Right renal pelvis (tissue), 4 donors: ENCODE results near the gene SNX13. TPM values are rescaled to one million over a fixed set of nuclear protein-coding genes. Genes with fewer than 3 reads are reported as not detected.

Source experiments
- polyA plus RNA-seq, 4 donors: library from polyadenylated mRNA; unstranded; fragments of 120-200 nt; gene quantifications; one replicate each; pipeline ENCODE4 v1.2.1, GENCODE V29; 2013; ENCODE audit not compliant: insufficient read length in 4 of 4

Gene SNX13
- polyA plus RNA-seq, 4 donors, result 40.2 to 50.8 (median 46.5) TPM

Other genes starting within 250 kb of the SNX13 start
- gene PRPS1L1, start 87.4 kb upstream of the SNX13 start, polyA plus RNA-seq, result under 1 TPM in 1 of 4 donors, not detected in 3; 0.06 TPM